HG02885 (cell line): ENCODE results near the gene KIAA1614.

Experiments
- ATAC-seq: cut with Tn5 transposase; IDR thresholded peaks from one replicate; pipeline ENCODE4 v1.9.1; 2021; ENCODE audit warnings: mild to moderate bottlenecking; ENCODE audit not compliant: unreplicated experiment, poor library complexity

The KIAA1614 gene

DNA sequence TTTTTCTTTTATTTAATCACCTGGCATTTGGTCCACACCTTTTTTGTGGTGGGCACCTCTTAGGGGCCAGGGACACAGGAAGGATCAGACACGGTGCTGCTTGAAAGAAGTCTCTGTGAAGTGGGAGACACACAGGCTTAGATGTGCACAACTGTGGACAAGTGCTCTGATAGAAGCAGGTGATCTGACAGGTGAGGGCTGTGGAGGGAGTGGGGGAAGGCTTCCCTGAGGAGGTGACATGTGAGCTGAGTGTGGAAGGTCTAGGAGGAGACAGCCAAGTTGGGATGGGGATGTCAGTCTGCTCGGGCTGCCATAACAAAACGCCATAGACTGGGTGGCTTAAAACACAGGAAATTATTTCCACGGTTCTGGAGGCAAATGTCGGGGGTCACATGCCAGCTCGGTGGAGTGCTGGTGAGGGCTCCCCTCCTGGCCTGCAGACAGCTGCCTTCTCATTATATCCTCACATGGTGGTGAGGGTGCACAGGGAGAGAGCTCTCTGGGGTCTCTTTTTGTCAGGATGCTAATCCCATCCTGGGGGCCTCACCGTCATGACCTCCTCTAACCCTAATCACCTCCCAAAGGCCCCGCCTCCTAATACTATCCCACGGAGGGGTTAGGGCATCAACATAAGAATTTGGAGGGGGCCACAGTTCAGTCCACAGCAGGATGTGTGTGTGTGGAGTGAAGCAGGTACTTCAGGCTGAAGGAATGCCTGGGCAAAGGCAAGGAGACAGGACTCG, 5.2 kb upstream of the KIAA1614 start:
- no peak for ATAC-seq

- ATAC-seq, result no peak
Observed at GRCh38 chr1:180908074-180908765, 4.5 kb upstream of the KIAA1614 start.

DNA sequence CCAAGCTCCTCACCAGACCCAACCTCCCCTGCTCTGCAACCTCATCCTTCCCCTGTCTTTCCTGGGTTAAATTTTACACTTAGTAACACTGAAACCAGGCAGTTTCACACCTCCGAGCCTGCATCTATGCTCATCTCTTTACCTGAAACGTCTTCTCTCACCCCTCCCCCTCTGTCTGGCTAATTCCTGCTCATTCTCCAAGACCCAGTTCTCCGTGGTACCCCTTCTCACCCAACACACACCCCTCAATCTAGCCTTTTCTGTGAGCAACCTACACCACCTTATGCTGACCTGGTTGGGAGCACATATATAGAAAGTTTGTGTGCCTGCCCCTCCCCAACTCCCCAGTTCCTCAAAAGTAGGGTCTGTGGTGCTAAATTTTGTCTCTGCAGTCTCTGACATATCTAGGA, 3.7 kb upstream of the KIAA1614 start:
- ATAC-seq, result peak; percentile 45

DNA sequence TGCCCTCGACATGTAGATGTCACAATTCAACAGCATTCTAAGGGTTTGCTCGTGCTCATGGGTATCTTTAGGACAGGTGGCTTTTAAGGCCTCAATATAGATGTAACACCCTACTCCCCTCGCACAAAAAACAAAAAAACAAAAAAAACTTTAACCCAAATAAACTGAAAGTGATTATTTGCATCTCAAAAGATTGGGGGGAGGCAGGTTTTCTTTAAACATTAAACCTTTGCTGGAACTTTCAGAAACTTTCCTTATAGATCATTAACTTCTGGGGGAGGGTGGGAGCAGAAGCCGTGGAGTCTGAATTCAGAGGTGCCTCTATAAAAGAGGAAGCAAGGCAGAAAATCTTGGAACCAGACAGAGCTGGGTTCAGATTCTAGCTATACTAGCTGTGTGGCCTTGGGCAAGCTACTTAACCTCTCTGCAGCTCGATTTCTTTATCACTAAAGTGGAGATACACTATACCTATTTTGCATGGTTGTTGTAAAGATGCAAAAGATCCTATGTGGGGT, 3.2 kb upstream of the KIAA1614 start:
- peak; percentile 21 for ATAC-seq

DNA sequence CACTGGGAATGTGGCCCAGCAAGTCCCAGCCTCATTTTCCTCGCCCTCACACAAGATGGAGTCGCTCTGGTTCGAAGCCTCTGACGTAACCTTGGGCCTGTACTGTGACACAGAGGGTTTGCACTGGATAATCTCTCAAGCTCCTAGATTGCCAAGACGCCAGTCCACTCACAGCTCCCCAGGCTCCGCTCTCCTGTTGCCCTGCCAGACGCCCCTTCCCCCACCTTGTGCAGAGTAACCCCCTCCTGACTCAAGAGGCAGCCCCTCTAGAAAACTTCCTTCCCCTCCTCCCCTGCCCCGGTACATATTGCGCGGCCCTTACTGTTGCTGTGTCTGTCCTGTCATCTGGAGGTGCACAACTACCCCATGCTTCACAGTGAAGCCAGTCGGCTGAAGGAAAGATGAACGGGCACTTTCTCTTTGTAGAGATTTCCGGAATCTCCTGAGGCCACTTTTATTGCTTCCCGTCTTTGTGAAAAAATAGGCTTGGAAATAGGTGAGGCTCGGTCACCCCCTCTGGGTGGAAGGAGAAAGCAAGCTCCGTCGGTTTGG, 981 bp upstream of the KIAA1614 start:
- ATAC-seq, result no peak

DNA sequence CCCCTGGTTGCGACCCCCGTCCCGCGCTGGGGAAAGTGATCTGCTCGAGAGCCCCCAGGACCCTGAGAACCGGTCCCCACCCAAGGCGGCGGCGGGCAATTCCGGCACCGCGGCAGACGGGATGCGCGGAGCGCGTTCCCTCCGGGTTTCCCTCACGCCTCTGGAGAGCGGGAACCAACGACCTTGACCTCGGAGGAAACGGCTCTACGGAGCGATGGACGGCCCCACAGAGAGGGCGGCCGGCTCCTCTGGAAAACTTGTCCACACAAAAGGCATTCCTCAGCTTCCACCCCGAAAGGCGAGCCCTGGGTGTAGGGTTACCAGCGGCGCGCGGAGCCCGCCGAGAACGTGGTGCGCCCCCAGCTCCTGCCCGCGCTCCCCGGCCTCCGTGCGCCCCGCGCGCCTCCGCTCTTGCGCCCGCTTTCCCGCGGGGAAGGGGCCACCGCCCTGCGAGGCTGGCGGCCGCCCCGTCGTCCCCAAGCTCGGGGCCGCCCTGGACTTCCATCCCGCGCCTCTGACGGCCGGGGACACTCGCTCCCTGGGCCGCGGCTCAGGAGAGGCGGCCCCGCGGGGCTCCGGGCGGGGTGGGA, 391 bp upstream of the KIAA1614 start:
- ATAC-seq, result peak; percentile 26

DNA sequence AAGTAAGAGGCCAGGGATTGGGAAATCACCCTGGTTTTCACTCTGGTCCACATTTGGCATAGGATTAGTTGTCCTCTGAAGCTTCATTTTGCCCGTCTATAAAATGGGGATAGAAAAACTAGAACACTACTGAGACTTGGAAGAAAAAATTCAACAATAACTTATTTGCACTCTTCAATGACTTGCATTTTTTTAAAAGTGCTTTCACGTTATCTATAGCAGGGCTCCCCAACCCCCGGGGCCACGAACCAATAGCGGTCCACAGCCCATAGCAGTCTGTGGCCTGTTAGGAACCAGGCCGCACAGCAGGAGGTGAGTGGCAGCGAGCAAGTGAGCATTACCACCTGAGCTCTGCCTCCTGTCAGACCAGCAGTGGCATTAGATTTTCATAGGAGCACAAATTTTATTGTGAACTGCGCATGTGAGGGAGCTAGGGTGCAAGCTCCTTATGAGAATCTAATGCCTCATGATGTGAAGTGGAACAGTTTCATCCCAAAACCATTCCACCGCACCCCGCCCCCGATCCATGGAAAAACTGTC, 2.8 kb downstream of the KIAA1614 start:
- no peak for ATAC-seq

GRCh38 chr1:180916012-180916770, 3.5 kb downstream of the KIAA1614 start:
- ATAC-seq, result no peak

DNA sequence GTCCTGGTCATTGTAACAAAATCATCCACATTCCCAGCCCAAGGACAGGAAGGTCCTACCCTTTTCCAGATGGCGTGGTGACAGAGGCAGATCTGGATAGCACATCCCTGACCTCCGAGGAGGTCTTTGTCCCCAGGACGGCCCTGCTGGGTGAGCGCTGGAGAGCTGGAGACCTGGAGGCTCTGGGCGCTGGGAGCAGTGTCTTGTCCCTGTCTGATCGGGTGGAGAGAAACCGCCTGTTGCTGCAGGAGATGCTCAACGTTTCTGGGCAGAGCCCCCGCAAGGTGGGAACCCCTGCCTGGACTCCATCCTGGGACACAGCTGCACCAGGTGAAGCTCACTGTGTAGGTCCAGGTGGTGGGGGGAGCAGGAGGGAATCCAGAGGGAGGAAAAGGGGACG, 4.1 kb downstream of the KIAA1614 start:
- no peak for ATAC-seq

DNA sequence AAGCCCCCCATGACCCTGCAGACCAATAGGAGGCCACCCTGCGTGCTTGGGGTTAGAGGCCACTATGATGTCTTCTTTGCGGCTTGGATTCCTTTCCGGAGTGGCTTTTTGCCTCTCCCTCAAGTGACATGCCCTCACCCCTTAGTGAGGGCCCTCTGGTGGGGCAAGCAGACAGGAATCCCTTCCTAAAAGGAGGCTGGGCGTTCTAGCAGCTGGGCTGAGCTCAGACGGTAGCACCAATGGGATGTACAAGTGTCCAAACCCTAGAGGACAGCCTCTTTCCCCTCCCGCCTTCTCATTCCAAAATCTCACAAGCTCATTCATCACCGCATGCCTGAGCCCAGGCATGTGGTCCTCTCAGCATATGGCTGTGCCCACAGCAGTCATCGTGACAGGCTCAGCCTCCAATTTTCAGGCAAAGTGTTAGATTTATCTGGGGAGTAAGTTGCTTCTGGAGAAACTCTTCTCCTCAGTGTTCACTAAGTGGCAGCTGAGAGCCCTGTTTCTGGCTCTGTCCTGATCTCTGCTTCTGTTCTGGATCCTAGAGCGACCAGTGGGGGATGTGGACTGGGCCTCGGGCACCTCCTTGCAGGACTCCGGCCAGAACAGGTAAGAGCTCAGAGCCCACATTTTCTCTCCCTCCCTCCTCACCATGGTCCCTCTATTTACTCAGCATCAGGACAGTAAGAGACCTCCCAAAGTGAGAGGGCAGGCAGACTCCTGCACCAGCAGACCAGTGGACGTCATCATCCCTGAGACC, 4.8 kb downstream of the KIAA1614 start:
- ATAC-seq, result no peak

DNA sequence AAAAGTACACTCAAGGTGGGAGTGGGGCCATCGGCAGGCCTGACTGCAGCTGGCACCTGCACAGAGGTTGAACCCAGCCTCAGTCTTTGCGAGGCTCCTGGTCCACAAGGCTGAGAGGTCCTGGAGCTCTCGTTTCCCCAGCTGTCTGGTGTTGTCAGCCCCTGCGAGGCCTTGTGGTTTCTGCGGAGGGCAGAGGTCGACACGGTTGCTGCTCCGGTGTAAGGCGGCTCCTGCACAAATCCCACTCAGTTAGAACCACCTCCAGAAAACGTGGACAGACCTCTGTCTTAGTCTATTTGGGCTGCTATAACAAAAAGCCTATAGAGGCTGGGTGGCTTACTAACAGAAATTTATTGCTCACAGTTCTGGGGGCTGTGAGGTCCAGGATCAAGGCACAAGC, 5.8 kb downstream of the KIAA1614 start:
- peak; percentile 69 for ATAC-seq

DNA sequence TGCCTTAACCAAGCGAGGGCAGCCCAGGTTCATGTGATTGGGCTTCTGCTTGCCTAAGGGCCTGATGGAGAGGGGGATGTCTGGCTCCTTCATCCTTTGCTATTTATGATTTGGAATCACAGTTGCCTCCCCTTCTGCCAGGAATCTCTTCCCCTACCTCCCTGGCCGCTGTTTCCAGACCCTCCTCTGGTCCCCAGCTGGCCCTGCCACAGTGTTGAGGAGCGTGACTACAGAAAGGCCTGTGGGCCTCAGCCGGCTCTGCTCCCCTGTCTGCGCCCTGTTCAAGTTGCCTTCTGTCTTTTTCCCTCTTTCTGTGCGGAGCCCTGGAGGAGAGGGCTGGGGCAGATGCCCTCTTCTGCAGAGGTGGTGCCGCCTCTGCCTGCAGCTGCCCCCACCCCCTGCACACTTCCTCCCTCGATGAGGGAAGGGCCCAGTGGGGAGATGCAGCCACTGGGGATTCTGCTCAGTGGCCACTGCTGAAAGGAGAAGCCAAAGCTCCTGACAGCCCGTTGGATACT, 6.5 kb downstream of the KIAA1614 start:
- ATAC-seq, result no peak

GRCh38 chr1:180920193-180920592, 7.5 kb downstream of the KIAA1614 start:
- no peak for ATAC-seq

GRCh38 chr1:180920702-180921101, 8.0 kb downstream of the KIAA1614 start:
- no peak for ATAC-seq

DNA sequence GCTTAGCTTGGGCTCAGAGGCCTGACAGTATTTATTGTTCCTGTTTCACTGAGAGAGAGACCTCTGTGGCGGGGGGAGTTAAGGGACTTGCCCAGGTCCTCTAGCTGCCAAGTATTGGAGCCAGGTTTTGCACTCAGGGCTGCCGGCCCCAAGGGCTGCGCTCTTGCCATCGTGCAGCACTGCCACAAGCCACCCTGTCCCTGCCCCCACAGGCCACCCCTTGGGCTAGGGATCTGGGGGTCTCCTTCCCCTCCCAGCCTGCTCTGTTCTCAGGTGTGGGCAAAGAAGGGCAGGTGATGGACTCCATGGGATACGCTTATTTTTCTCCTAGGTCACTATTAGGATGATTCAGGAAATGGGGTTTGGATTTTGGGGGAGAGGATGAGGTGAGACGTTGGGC, 8.7 kb downstream of the KIAA1614 start:
- ATAC-seq, result no peak

- no peak for ATAC-seq
Observed at GRCh38 chr1:180921891-180922630, 9.4 kb downstream of the KIAA1614 start.

- ATAC-seq, result no peak
Observed at GRCh38 chr1:180922631-180923015, 9.9 kb downstream of the KIAA1614 start.

DNA sequence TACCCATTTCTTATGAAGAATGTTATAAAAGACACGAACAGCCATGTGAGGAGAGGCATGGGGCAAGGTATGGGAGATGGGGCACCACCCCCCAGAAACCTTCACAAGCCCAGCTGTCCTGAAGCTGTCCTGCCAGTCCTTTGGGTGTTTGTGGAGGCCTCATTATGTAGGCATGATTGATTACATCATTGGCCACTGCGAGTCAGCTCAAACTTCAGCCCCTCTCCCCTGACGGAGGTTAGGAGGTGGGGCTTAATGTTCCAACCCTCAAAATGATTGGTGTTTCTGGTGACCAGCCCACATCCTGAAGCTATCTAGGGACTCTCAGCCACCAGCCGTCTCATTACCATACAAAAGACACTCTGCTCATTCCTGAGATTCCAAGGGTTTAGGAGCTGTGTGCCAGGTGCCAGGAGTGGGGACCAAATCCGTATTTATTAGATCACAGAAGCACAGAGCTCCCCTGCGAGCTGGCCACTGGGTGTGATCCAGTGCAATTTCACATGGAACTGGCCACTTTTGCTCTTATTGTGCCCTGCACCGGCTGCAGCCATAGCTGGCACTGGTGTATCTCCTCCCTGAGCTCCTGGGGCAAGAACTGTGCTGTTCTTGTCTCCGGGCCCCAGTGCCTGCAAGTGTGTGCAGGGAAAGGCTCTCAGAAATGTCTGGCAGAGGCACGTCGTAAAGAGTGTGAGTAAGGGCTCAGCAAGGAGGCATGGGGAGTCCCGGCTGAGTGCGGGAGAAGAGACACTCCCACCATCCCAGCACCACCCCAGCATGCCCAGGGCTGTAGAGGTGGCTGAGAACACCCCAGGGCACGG, 10.5 kb downstream of the KIAA1614 start:
- no peak for ATAC-seq
